ENCODE measurements around the gene PIGV. TPM values are rescaled to one million over a fixed set of nuclear protein-coding genes. Genes with fewer than 3 reads are reported as not detected.
"Not testable (repeated sequence)": the region's sequence is repeated elsewhere in the genome, so short reads cannot be mapped to it uniquely, and the experiment has no call there.

PIGV gene
- total and polyA plus RNA-seq, 2 donors (not counting 1 experiment from before 2014, with no cell fraction given), result 9.2 to 17.4 TPM

DNA sequence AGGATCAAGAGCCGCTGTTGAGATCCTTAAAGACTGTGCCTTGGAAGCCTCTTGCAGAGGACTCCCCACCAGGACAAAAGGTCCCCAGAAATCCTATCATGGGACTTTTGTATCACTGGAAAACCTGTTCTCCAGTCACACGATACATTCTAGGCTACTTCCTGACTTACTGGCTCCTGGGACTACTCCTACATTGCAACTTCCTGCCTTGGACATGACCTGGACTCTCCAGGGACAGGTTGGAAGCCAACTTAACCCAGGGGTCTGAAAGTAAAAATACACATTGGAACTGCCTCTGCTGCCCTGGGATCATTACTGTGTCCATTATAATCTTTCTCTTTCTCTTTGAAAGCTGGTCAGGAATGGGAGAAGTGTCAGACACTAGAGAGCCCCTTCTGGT lies 9.9 kb downstream of the PIGV start:
- no peak overlapping the region for H3K9ac ChIP-seq (ENCODE audit: low read length)
- peaks cover 7% of the 10 kb centered on the region for H3K4me1 Mint-ChIP-seq
- peaks cover 25% of the 10 kb centered on the region for H3K79me2 ChIP-seq (ENCODE audit: control insufficient read depth, insufficient read depth, low read length)
- no peaks in the 10 kb centered on the region for H3K27me3 ChIP-seq (replicated peaks in 1 of 4; ENCODE audit: control extremely low read depth in 1 of 4, control insufficient read depth in 3 of 4, insufficient read depth in 4 of 4, low read length in 3 of 4)
- no peaks in the 10 kb centered on the region for H3K27me3 Mint-ChIP-seq
- no peak overlapping the region for H2AFZ ChIP-seq (ENCODE audit: insufficient read depth, low read depth, low read length, poor library complexity, severe bottlenecking)
- no peaks in the 10 kb centered on the region for H3K9me3 ChIP-seq (ENCODE audit: control extremely low read depth in 1 of 3, control insufficient read depth in 2 of 3, insufficient read depth in 1 of 3, low read length in 2 of 3)
- H3K4me3 Mint-ChIP-seq, result no peak overlapping the region
- POLR2A ChIA-PET, result interaction anchor here (0.6 kb wide), 1 partner anchor 22 kb away, joined by 7 read pairs; no protein-coding TSS in a partner anchor
- CTCF ChIA-PET, result interaction anchor here (0.9 to 3.3 kb wide), 3 partner anchors 11 to 24 kb away, joined by 3 to 19 read pairs (median 5); no protein-coding TSS in a partner anchor
- no peak overlapping the region for H3K27ac Mint-ChIP-seq
- peaks cover 11% of the 10 kb centered on the region for H4K20me1 ChIP-seq (ENCODE audit: control insufficient read depth, insufficient read depth, low read length, poor library complexity, severe bottlenecking)
- H3K4me3 ChIP-seq (ENCODE audit: control extremely low read depth in 1 of 5, extremely low read depth in 1 of 5, insufficient read depth in 1 of 5, low read depth in 2 of 5, low read length in 4 of 5), result no peak overlapping the region
- H3K36me3 ChIP-seq (replicated peaks in 1 of 2; ENCODE audit: control extremely low read depth in 1 of 2, control insufficient read depth in 1 of 2, extremely low read depth in 1 of 2, insufficient read depth in 2 of 2, low read length in 1 of 2), result peaks cover 2 to 37% of the 10 kb centered on the region in 2 experiments
- H3K9me3 Mint-ChIP-seq (ENCODE audit: insufficient read depth), result no peaks in the 10 kb centered on the region
- H3K4me2 ChIP-seq (replicated peaks; ENCODE audit: low read depth, low read length, poor library complexity, severe bottlenecking), result no peak overlapping the region
- ATAC-seq (ENCODE audit: low read depth) (no peak), DNase-seq (no peak)
- no peak overlapping the region for H3K27ac ChIP-seq (ENCODE audit: low read length in 2 of 2)
- WGBS (ENCODE audit: insufficient coverage), result 81% methylated on average over 2 of the region's 2 CpGs
- intact Hi-C loops (cut with micrococcal nuclease), result no loop called here
- no peaks in the 10 kb centered on the region for H3K4me1 ChIP-seq (ENCODE audit: control insufficient read depth in 2 of 2, insufficient read depth in 2 of 2, low read length in 2 of 2)
- TF ChIP-seq CTCF (IDR thresholded peaks at IDR 0.05) (no peak), EZH2 (IDR thresholded peaks at IDR 0.05; ENCODE audit: borderline replicate concordance, insufficient read depth, low read depth, low read length, poor library complexity, severe bottlenecking) (no peak)

DNA sequence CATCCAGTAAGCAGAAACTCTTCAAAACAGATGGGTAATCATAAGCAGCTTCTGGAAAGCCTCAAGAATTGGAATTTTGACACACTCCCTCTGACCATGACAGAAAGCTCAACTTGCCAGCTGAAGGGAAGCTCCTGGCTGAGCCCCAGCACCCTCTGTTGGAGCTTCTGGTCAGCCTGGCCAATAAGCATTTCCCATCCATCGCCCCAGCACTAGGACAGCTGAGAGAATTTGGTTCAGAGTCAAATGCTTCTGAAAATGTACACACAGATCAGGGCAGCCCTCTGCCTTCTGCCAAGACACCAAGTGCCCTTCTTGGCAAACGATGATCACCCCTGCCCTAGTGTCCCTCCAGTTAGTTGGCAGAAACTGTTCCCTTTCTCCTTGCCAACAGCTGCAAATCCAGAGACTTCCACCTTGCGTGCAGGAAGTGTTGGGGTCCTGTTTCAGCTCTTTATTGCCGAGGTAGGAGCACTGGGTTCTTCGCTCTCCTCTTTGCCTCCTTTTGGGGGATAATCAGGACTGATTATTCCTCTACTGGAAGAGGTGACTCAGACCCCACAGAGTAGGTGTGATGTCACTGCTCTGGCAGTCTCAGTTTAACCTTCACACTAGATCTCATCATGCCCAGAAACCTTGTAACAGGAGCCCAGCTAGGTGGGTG lies 11.9 kb downstream of the PIGV start:
- WGBS (ENCODE audit: insufficient coverage), result 94% methylated on average over 2 of the region's 5 CpGs
- Mint-ChIP-seq H3K27ac (no peak overlapping the region), H3K4me3 (no peak overlapping the region), H3K9me3 (ENCODE audit: insufficient read depth) (no peaks in the 10 kb centered on the region), H3K27me3 (no peaks in the 10 kb centered on the region), H3K4me1 (peaks cover 7% of the 10 kb centered on the region)
- H4K20me1 ChIP-seq (ENCODE audit: control insufficient read depth, insufficient read depth, low read length, poor library complexity, severe bottlenecking), result peaks cover 7% of the 10 kb centered on the region
- H3K4me2 ChIP-seq (replicated peaks; ENCODE audit: low read depth, low read length, poor library complexity, severe bottlenecking), result no peak overlapping the region
- no peaks in the 10 kb centered on the region for H3K9me3 ChIP-seq (ENCODE audit: control extremely low read depth in 1 of 3, control insufficient read depth in 2 of 3, insufficient read depth in 1 of 3, low read length in 2 of 3)
- H3K4me3 ChIP-seq (ENCODE audit: control extremely low read depth in 1 of 5, extremely low read depth in 1 of 5, insufficient read depth in 1 of 5, low read depth in 2 of 5, low read length in 4 of 5), result no peak overlapping the region
- H2AFZ ChIP-seq (ENCODE audit: insufficient read depth, low read depth, low read length, poor library complexity, severe bottlenecking), result no peak overlapping the region
- no peaks in the 10 kb centered on the region for H3K27me3 ChIP-seq (replicated peaks in 1 of 4; ENCODE audit: control extremely low read depth in 1 of 4, control insufficient read depth in 3 of 4, insufficient read depth in 4 of 4, low read length in 3 of 4)
- peaks cover 12% of the 10 kb centered on the region for H3K79me2 ChIP-seq (ENCODE audit: control insufficient read depth, insufficient read depth, low read length)
- intact Hi-C loops (cut with micrococcal nuclease), result no loop called here
- ChIA-PET CTCF (interaction anchor here (0.9 to 3.0 kb wide), 8 partner anchors 9 to 200 kb away, joined by 3 to 16 read pairs (median 4); no protein-coding TSS in a partner anchor), POLR2A (no interaction called here)
- TF ChIP-seq EZH2 (IDR thresholded peaks at IDR 0.05; ENCODE audit: borderline replicate concordance, insufficient read depth, low read depth, low read length, poor library complexity, severe bottlenecking), result no peak
- TF ChIP-seq CTCF (IDR thresholded peaks at IDR 0.05), result no peak
- no peaks in the 10 kb centered on the region for H3K4me1 ChIP-seq (ENCODE audit: control insufficient read depth in 2 of 2, insufficient read depth in 2 of 2, low read length in 2 of 2)
- no peak overlapping the region for H3K9ac ChIP-seq (ENCODE audit: low read length)
- DNase-seq (no peak), ATAC-seq (ENCODE audit: low read depth) (no peak)
- no peak overlapping the region for H3K27ac ChIP-seq (ENCODE audit: low read length in 2 of 2)
- H3K36me3 ChIP-seq (replicated peaks in 1 of 2; ENCODE audit: control extremely low read depth in 1 of 2, control insufficient read depth in 1 of 2, extremely low read depth in 1 of 2, insufficient read depth in 2 of 2, low read length in 1 of 2), result peaks cover 2 to 27% of the 10 kb centered on the region in 2 experiments

DNA sequence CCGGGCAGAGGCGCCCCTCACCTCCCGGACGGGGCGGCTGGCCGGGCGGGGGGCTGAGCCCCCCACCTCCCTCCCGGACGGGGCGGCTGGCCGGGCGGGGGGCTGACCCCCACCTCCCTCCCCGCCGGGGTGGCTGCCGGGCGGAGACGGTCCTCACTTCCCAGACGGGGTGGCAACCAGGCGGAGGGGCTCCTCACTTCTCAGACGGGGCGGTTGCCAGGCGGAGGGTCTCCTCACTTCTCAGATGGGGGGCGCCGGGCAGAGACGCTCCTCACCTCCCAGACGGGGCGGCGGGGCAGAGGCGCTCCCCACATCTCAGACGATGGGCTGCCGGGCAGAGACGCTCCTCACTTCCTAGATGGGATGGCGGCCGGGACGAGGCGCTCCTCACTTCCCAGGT lies 16.2 kb downstream of the PIGV start:
- H3K4me1 Mint-ChIP-seq; H3K4me3 ChIP-seq (ENCODE audit: control extremely low read depth in 1 of 5, extremely low read depth in 1 of 5, insufficient read depth in 1 of 5, low read depth in 2 of 5, low read length in 4 of 5); intact Hi-C loops (cut with micrococcal nuclease); H3K4me1 ChIP-seq (ENCODE audit: control insufficient read depth in 2 of 2, insufficient read depth in 2 of 2, low read length in 2 of 2); POLR2A ChIA-PET; DNase-seq; H3K9me3 Mint-ChIP-seq (ENCODE audit: insufficient read depth); H3K9me3 ChIP-seq (ENCODE audit: control extremely low read depth in 1 of 3, control insufficient read depth in 2 of 3, insufficient read depth in 1 of 3, low read length in 2 of 3); H3K4me2 ChIP-seq (replicated peaks; ENCODE audit: low read depth, low read length, poor library complexity, severe bottlenecking); CTCF ChIA-PET; H3K27me3 Mint-ChIP-seq; H3K36me3 ChIP-seq (replicated peaks in 1 of 2; ENCODE audit: control extremely low read depth in 1 of 2, control insufficient read depth in 1 of 2, extremely low read depth in 1 of 2, insufficient read depth in 2 of 2, low read length in 1 of 2); ATAC-seq (ENCODE audit: low read depth); H3K27ac Mint-ChIP-seq; H3K4me3 Mint-ChIP-seq; H4K20me1 ChIP-seq (ENCODE audit: control insufficient read depth, insufficient read depth, low read length, poor library complexity, severe bottlenecking); H2AFZ ChIP-seq (ENCODE audit: insufficient read depth, low read depth, low read length, poor library complexity, severe bottlenecking); H3K79me2 ChIP-seq (ENCODE audit: control insufficient read depth, insufficient read depth, low read length); H3K27me3 ChIP-seq (replicated peaks in 1 of 4; ENCODE audit: control extremely low read depth in 1 of 4, control insufficient read depth in 3 of 4, insufficient read depth in 4 of 4, low read length in 3 of 4); H3K27ac ChIP-seq (ENCODE audit: low read length in 2 of 2); H3K9ac ChIP-seq (ENCODE audit: low read length): not testable (repeated sequence)
- over 99% methylated on average over 11 of the region's 36 CpGs for WGBS (ENCODE audit: insufficient coverage)
